GM21737 (cell line): Measurements from ENCODE around the gene P2RX2.

ENCODE experiments used
- ATAC-seq: cut with Tn5 transposase; IDR thresholded peaks from one replicate; pipeline ENCODE4 v1.9.1; 2021; ENCODE audit warnings: mild to moderate bottlenecking, moderate library complexity; ENCODE audit not compliant: unreplicated experiment

Gene P2RX2

GRCh38 chr12:132602572-132603239 lies 15.9 kb upstream of the P2RX2 start:
- ATAC-seq, result no peak

GRCh38 chr12:132603240-132604150 lies 15.1 kb upstream of the P2RX2 start:
- no peak for ATAC-seq

GRCh38 chr12:132604151-132604618 lies 14.4 kb upstream of the P2RX2 start:
- ATAC-seq, result no peak

- ATAC-seq, result no peak
Observed at GRCh38 chr12:132604668-132605441, 13.7 kb upstream of the P2RX2 start.

GRCh38 chr12:132605892-132606291 lies 12.7 kb upstream of the P2RX2 start:
- ATAC-seq, result no peak

- no peak for ATAC-seq
Observed at GRCh38 chr12:132606466-132606865, 12.1 kb upstream of the P2RX2 start.

- no peak for ATAC-seq
Observed at GRCh38 chr12:132606927-132607326, 11.6 kb upstream of the P2RX2 start.

- no peak for ATAC-seq
Observed at GRCh38 chr12:132608231-132609171, 10.1 kb upstream of the P2RX2 start.

- no peak for ATAC-seq
Observed at GRCh38 chr12:132610051-132610759, 8.4 kb upstream of the P2RX2 start, which contains the start of gene LRCOL1. TSS of gene LRCOL1 (minus strand) at chr12:132610582. CDS start at chr12:132606251, 4,331 bp downstream.

GRCh38 chr12:132610866-132611602 lies 7.5 kb upstream of the P2RX2 start:
- ATAC-seq, result no peak

- ATAC-seq, result no peak
Observed at GRCh38 chr12:132611620-132612019, 7.0 kb upstream of the P2RX2 start.

GRCh38 chr12:132614029-132614428 lies 4.5 kb upstream of the P2RX2 start:
- ATAC-seq, result no peak

- no peak for ATAC-seq
Observed at GRCh38 chr12:132614861-132615578, 3.6 kb upstream of the P2RX2 start.

GRCh38 chr12:132615579-132616038 lies 3.0 kb upstream of the P2RX2 start:
- no peak for ATAC-seq

- no peak for ATAC-seq
Observed at GRCh38 chr12:132617135-132617701, 1.4 kb upstream of the P2RX2 start.

GRCh38 chr12:132617822-132618682 lies 524 bp upstream of the P2RX2 start:
- ATAC-seq, result no peak

GRCh38 chr12:132619071-132619385 lies 452 bp downstream of the P2RX2 start:
- no peak for ATAC-seq
